Hematopoietic multipotent progenitor cell treated with erythropoietin and hydrocortisone succinate and interleukin-3 and kit ligand, for 17 days (in vitro differentiated cells): ENCODE results near the gene FGA.

ENCODE experiments used
- DNase-seq: peaks from one replicate; pipeline ENCODE4 v3.0.0-alpha.2; 2015; ENCODE audit warnings: low spot score

The FGA gene

DNA sequence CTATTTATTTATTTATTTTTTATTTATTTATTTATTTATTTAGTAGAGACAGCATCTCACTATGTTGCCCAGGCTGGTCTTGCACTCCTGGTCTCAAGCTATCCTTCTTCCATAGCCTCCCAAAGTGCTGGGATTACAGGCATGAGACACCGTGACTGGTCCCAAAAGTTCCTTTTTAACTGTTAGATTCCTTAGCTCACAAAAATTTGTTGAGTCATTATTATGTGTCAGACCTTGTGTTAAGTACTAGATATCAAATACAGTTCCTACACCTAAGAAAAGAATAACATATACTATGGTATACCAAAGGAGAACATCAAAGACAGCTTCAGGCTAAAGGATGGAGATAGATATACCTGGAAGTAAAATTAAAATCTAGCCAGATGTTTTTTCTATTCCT is 11.6 kb downstream of the FGA start:
- DNase-seq: no peak

DNA sequence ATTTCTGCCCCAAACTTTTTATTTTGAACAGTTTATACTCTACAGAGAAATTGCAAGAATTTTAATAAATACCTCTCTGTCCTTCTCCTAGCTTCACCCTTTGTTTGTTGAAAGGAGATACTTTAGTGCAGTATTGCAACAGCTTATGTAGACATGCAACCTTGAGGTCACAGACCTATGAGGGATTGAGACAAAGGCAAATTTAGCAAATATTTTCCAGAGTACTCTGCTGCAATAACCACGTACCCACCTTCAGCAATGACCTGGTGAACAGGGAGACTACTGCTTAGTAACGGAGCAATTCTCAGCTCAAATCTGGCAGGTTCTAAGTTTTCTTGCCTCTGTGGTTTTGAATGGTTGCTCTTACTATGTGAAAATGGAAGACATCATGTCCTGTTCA is 13.2 kb downstream of the FGA start:
- no peak for DNase-seq

- DNase-seq: no peak
Measured at GRCh38 chr4:154574311-154574710, 16.2 kb downstream of the FGA start.

DNA sequence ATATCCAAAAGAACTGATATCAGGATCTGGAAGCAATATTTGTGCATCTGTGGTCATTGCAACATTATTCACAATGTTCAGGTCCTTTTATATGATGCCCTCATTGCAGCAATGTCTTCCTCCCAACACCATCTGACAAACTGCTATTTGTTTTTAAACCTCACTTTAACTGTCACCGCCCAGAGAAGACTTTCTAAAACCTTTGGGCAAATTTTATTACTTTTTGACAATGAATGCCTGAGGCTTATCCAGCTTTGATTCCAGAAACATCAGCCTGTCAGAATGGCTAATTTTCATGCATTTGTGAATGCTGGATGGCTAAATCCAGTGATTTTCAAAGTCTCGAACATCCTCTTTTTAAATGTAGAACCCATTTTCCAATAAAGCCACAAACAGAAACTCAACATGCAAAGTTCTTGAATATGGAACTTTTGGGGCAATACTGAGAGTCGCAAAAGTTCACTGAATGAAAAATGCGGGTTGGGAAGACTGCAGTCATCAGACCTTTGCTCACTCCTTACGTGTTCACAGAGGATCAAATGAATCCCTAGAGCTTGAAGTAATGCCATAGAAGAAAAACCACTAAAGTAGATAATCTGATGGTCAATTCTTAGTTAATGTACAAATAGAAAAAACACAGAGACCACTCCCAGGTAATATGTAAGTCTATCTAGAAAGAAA is 17.2 kb downstream of the FGA start:
- DNase-seq: no peak

DNA sequence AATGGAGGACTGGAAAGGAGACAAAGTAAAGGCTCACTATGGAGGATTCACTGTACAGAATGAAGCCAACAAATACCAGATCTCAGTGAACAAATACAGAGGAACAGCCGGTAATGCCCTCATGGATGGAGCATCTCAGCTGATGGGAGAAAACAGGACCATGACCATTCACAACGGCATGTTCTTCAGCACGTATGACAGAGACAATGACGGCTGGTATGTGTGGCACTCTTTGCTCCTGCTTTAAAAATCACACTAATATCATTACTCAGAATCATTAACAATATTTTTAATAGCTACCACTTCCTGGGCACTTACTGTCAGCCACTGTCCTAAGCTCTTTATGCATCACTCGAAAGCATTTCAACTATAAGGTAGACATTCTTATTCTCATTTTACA is 21.0 kb downstream of the FGA start:
- no peak for DNase-seq

DNA sequence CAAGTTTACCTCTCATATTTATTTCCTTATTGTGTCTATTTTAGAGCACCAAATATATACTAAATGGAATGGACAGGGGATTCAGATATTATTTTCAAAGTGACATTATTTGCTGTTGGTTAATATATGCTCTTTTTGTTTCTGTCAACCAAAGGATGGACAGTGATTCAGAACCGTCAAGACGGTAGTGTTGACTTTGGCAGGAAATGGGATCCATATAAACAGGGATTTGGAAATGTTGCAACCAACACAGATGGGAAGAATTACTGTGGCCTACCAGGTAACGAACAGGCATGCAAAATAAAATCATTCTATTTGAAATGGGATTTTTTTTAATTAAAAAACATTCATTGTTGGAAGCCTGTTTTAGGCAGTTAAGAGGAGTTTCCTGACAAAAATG is 21.5 kb downstream of the FGA start:
- no peak for DNase-seq

GRCh38 chr4:154566639-154567204 is 23.8 kb downstream of the FGA start:
- no peak for DNase-seq

DNA sequence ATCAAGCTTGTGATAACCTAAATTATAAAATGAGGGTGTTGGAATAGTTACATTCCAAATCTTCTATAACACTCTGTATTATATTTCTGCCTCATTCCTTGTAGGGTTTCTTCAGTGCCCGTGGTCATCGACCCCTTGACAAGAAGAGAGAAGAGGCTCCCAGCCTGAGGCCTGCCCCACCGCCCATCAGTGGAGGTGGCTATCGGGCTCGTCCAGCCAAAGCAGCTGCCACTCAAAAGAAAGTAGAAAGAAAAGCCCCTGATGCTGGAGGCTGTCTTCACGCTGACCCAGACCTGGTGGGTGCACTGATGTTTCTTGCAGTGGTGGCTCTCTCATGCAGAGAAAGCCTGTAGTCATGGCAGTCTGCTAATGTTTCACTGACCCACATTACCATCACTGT is 24.8 kb downstream of the FGA start:
- DNase-seq: no peak

GRCh38 chr4:154564311-154564710 is 26.2 kb downstream of the FGA start:
- no peak for DNase-seq

DNA sequence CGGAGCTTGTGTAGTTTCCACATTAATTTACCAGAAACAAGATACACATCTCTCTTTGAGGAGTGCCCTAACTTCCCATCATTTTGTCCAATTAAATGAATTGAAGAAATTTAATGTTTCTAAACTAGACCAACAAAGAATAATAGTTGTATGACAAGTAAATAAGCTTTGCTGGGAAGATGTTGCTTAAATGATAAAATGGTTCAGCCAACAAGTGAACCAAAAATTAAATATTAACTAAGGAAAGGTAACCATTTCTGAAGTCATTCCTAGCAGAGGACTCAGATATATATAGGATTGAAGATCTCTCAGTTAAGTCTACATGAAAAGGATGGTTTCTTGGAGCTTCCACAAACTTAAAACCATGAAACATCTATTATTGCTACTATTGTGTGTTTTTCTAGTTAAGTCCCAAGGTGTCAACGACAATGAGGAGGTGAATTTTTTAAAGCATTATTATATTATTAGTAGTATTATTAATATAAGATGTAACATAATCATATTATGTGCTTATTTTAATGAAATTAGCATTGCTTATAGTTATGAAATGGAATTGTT is 27.8 kb downstream of the FGA start, which contains the start of gene FGB:
TSS of gene FGB (plus strand) at position 315 of the 558 bp plus-strand sequence. CDS start at position 323, 8 bp downstream.
- no peak for DNase-seq

GRCh38 chr4:154560824-154561231 is 29.7 kb downstream of the FGA start:
- DNase-seq: no peak

GRCh38 chr4:154560419-154560801 is 30.1 kb downstream of the FGA start:
- DNase-seq: no peak

DNA sequence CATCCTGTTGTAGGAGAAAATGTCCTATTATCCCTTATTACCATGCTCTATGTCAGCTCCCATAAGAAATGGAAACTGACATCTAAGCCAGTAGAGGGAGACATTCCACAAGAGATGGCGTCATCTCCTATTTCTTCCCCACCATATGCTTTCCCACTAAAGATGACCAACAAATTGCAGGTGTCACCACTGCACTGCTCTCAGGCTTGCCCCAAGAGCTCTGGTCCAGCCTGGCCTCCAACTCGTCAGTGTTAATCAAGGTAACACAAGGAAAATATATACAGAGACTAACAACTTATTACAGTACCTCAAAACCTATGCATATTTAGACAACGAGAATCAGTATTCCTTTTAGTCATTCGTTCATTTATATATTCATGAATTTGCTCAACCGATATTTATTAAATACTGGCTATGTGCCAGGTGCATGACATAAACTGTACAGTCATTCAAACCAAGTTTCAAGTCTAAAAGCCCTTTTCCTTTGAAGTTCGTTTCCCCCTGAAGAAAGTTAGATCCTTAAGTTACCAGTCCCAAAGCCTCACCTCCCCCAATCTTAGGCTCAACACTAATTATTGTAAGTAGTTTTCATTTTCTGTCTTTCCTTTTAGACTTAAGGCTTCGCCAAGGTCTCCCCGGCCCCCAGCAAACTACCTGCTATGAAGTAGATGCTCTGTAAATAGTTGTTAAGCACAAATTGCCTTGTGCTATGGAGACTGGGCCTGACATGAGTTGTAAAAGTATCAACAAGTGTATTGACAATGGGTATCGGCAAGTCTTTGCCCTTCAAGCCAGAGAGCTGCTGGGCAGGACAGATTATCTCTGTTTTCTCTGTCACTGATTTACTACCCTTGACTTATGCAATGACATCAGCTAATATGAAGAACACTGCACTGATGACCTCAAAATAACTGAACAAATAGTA is 30.8 kb downstream of the FGA start:
- DNase-seq: peak; percentile 34

DNA sequence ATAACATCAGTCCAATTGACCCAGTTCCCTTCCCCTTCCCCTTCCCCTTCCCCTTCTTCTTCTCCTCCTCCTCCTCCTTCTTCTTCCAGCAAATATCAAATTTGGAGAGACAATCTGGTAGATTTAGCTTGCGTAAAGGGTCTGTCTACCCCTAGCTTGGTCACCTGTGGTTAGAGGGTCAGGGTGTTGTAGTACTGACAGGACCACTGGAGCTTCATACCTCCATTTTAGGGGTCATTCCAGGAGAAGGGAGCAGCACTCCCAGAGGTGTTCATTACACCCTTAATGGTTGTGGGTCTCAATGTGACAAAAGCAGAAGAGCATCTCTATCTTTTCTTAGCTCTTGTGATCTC is 31.4 kb downstream of the FGA start:
- no peak for DNase-seq

DNA sequence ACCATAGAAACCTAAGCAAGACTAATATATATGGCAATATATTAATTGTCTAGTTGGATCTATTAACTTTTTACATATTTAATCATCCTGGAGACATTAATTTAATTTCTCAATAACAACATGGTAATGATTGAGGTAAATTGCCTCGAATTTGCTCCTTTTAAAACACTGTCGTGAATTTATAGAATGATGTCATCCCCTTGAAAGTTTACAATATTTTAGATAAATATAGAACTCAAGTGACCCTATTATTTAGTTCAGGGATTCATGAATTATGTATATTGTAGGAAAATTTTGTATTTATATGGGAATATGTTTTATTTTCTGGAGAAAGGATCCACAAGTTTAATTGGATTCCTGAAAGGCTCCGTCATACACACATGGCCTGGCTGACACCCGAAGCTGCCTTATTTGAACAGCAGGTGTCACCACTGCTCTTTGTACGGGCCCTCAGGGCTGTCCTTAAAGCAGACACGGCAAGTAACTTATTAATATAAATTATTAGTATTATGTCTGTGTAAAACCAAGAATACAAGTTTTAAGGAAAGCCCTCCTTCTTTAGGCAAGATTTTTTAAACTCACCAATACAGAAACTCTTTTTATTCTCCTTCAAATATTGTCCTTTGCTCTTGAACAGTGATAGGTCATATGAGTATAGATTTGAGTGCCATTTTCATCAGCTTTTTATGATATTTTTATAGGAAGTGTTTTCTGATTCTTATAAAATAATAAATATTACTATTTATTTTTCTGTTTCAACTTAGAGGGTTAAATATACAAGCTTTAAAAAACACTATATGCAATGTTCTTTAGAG is 38.5 kb downstream of the FGA start:
- DNase-seq: peak; percentile 83

DNA sequence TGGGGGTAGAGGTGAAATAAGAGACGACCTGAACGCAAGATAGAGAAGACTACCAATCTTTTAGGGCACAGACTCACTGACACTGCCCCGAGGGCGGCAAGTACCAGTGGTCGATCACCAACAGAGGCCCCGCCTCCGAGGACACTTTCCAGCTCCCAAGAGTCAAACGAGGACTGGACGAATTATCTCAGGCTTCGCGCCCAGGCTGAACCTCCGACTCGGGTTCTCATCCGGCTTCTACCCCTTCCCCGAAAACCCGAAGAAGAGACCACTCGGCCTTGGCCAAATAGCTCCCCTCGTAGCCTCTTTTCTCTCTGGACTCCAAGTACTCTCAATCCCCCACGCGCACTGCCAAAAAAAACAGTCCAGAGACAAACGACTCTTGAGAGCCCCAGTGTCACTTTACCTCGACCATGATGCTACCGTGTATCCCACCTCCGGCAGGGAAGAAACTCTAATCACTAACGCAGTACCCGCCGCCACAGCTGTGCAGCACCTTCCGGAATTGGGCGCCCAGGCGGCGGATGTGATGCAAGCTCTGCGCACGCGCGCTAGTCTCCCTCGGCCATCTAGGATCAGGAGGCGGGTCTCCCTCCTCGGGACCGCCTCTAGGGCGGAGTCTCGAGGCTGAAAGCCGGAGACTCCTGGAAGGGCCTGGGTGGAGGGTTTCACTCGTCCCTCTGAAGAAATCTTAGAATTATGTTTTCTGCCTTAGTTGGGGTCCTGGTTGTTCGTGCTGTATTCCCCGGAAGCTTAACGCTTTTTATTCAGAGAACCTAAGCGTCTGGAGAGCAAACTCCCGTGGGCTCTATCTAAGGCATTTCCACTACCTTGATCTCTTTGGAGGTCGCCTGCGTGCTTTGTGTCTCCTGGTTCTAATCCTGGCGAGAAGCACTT is 40.4 kb downstream of the FGA start, which contains the start of gene PLRG1:
TSS of gene PLRG1 (minus strand) at position 507 of the 897 bp plus-strand sequence. CDS start at position 415, 92 bp downstream.
- DNase-seq: peak; percentile 98

GRCh38 chr4:154545689-154546088 is 44.9 kb downstream of the FGA start:
- no peak for DNase-seq

- no peak for DNase-seq
Measured at GRCh38 chr4:154542271-154542879, 48.2 kb downstream of the FGA start.
